Measurements from ENCODE around the gene KATNIP.
"Not testable (repeated sequence)": the region's sequence is repeated elsewhere in the genome, so short reads cannot be mapped to it uniquely, and the experiment has no call there.

KATNIP gene

GRCh38 chr16:27566417-27566816, 16.5 kb downstream of the KATNIP start:
- Histone ChIP-seq H3K27me3 (ENCODE audit: control insufficient read depth in 1 of 2, insufficient read depth in 2 of 2, low read length in 2 of 2) (no peaks in the 10 kb centered on the region), H3K9ac (ENCODE audit: low read length) (no peak overlapping the region), H3K36me3 (ENCODE audit: insufficient read depth, low read length) (no peaks in the 10 kb centered on the region), H3K4me1 (ENCODE audit: insufficient read depth, low read length) (no peaks in the 10 kb centered on the region), H3K9me3 (ENCODE audit: low read length) (no peaks in the 10 kb centered on the region), H3K4me3 (ENCODE audit: low read depth in 1 of 2, low read length in 2 of 2) (no peak overlapping the region), H3K27ac (ENCODE audit: low read depth, low read length) (no peak overlapping the region)

DNA sequence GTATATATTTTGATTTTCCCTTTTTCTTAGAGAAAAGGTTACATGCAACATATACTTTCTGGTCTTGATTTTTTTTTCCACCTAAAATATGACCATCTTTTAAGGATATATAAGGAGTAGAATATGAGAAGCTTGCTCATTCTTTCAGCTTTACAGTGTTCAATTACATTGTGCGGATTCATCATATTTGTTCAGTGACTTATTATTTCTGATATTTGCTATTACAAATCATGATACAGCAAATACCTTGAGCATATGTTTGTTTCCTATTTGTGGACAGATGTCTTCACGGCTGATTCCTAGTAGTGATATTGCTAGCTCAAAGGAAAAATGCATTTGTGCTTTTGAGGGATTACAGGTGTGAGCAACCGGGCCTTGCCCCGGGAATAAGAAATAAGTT, 18.1 kb downstream of the KATNIP start:
- Histone ChIP-seq H3K27ac (ENCODE audit: low read depth, low read length) (no peak overlapping the region), H3K36me3 (ENCODE audit: insufficient read depth, low read length) (no peaks in the 10 kb centered on the region), H3K9me3 (ENCODE audit: low read length) (no peaks in the 10 kb centered on the region), H3K4me3 (ENCODE audit: low read depth in 1 of 2, low read length in 2 of 2) (no peak overlapping the region), H3K4me1 (ENCODE audit: insufficient read depth, low read length) (no peaks in the 10 kb centered on the region), H3K9ac (ENCODE audit: low read length) (no peak overlapping the region), H3K27me3 (ENCODE audit: control insufficient read depth in 1 of 2, insufficient read depth in 2 of 2, low read length in 2 of 2) (no peaks in the 10 kb centered on the region)

- not testable (repeated sequence) for H3K27ac ChIP-seq (ENCODE audit: low read depth, low read length); H3K27me3 ChIP-seq (ENCODE audit: control insufficient read depth in 1 of 2, insufficient read depth in 2 of 2, low read length in 2 of 2); H3K4me3 ChIP-seq (ENCODE audit: low read depth in 1 of 2, low read length in 2 of 2)
Measured at GRCh38 chr16:27570986-27571385, 21.0 kb downstream of the KATNIP start.

GRCh38 chr16:27571433-27572326, 21.7 kb downstream of the KATNIP start:
- no peak overlapping the region for H3K27ac ChIP-seq (ENCODE audit: low read depth, low read length)
- H3K36me3 ChIP-seq (ENCODE audit: insufficient read depth, low read length), result no peaks in the 10 kb centered on the region
- H3K4me1 ChIP-seq (ENCODE audit: insufficient read depth, low read length), result no peaks in the 10 kb centered on the region
- no peaks in the 10 kb centered on the region for H3K27me3 ChIP-seq (ENCODE audit: control insufficient read depth in 1 of 2, insufficient read depth in 2 of 2, low read length in 2 of 2)
- H3K9ac ChIP-seq (ENCODE audit: low read length), result no peak overlapping the region
- no peaks in the 10 kb centered on the region for H3K9me3 ChIP-seq (ENCODE audit: low read length)
- H3K4me3 ChIP-seq (ENCODE audit: low read depth in 1 of 2, low read length in 2 of 2), result no peak overlapping the region

More at GRCh38 chr16:27570986-27571385, 21.0 kb downstream of the KATNIP start:
- not testable (repeated sequence) for H3K4me1 ChIP-seq (ENCODE audit: insufficient read depth, low read length); H3K9ac ChIP-seq (ENCODE audit: low read length); H3K9me3 ChIP-seq (ENCODE audit: low read length); H3K36me3 ChIP-seq (ENCODE audit: insufficient read depth, low read length)

DNA sequence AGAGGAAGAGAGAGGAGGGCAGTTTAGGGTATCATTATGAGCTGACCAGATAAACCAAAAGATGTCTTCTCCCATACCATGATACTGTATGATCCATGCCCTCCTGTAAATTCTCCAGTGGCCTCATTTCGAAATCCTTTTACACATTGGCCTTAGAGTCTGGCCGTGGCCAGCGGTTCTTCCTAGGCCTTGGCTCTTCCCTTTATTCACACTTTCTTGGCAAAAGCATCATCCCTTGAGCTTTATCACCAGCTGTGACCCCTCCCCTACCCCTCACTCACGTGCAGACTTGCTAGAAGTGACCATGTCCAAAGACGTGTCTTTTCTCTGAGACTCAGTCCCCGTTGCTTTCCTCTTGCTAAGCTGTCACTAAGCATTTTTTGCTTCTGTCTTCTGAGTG, 22.8 kb downstream of the KATNIP start:
- Histone ChIP-seq H3K27me3 (ENCODE audit: control insufficient read depth in 1 of 2, insufficient read depth in 2 of 2, low read length in 2 of 2) (no peaks in the 10 kb centered on the region), H3K9me3 (ENCODE audit: low read length) (no peaks in the 10 kb centered on the region), H3K9ac (ENCODE audit: low read length) (no peak overlapping the region), H3K4me3 (ENCODE audit: low read depth in 1 of 2, low read length in 2 of 2) (no peak overlapping the region), H3K27ac (ENCODE audit: low read depth, low read length) (no peak overlapping the region), H3K36me3 (ENCODE audit: insufficient read depth, low read length) (no peaks in the 10 kb centered on the region), H3K4me1 (ENCODE audit: insufficient read depth, low read length) (no peaks in the 10 kb centered on the region)

GRCh38 chr16:27576729-27577128, 26.8 kb downstream of the KATNIP start:
- Histone ChIP-seq H3K27me3 (ENCODE audit: control insufficient read depth in 1 of 2, insufficient read depth in 2 of 2, low read length in 2 of 2) (no peaks in the 10 kb centered on the region), H3K36me3 (ENCODE audit: insufficient read depth, low read length) (no peaks in the 10 kb centered on the region), H3K9ac (ENCODE audit: low read length) (no peak overlapping the region), H3K9me3 (ENCODE audit: low read length) (no peaks in the 10 kb centered on the region), H3K4me3 (ENCODE audit: low read depth in 1 of 2, low read length in 2 of 2) (no peak overlapping the region), H3K27ac (ENCODE audit: low read depth, low read length) (no peak overlapping the region), H3K4me1 (ENCODE audit: insufficient read depth, low read length) (no peaks in the 10 kb centered on the region)

GRCh38 chr16:27579087-27579980, 29.4 kb downstream of the KATNIP start:
- no peak overlapping the region for H3K9ac ChIP-seq (ENCODE audit: low read length)

DNA sequence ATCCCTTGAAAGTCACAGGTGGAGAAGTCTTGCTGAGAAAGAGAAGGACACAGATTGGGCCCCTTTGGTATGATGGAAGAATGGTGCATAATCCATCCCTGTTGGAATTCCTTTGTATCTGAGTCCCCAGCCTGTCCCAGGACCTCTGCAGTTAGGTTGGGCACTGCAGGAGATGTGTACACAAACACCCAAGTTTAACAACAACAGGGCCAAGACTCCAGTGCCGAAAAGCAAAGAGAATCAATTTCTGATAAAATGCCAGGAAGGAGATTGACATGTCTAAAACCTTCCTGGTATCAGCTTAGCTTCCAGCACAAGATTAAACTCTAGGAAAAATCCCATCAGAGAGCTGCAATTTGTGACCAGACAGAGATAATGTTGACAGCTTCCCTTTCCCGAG, 32.9 kb downstream of the KATNIP start:
- H3K36me3 ChIP-seq (ENCODE audit: insufficient read depth, low read length), result peaks cover 4% of the 10 kb centered on the region
- H3K4me1 ChIP-seq (ENCODE audit: insufficient read depth, low read length), result no peaks in the 10 kb centered on the region
- no peak overlapping the region for H3K9ac ChIP-seq (ENCODE audit: low read length)
- no peak overlapping the region for H3K27ac ChIP-seq (ENCODE audit: low read depth, low read length)
- no peak overlapping the region for H3K4me3 ChIP-seq (ENCODE audit: low read depth in 1 of 2, low read length in 2 of 2)
- no peaks in the 10 kb centered on the region for H3K27me3 ChIP-seq (ENCODE audit: control insufficient read depth in 1 of 2, insufficient read depth in 2 of 2, low read length in 2 of 2)
- no peaks in the 10 kb centered on the region for H3K9me3 ChIP-seq (ENCODE audit: low read length)

More at GRCh38 chr16:27579087-27579980, 29.4 kb downstream of the KATNIP start:
- H3K4me3 ChIP-seq (ENCODE audit: low read depth in 1 of 2, low read length in 2 of 2), result no peak overlapping the region
- H3K27me3 ChIP-seq (ENCODE audit: control insufficient read depth in 1 of 2, insufficient read depth in 2 of 2, low read length in 2 of 2), result no peaks in the 10 kb centered on the region
- no peak overlapping the region for H3K27ac ChIP-seq (ENCODE audit: low read depth, low read length)
- H3K36me3 ChIP-seq (ENCODE audit: insufficient read depth, low read length), result peaks cover 4% of the 10 kb centered on the region
- no peaks in the 10 kb centered on the region for H3K9me3 ChIP-seq (ENCODE audit: low read length)
- no peaks in the 10 kb centered on the region for H3K4me1 ChIP-seq (ENCODE audit: insufficient read depth, low read length)

DNA sequence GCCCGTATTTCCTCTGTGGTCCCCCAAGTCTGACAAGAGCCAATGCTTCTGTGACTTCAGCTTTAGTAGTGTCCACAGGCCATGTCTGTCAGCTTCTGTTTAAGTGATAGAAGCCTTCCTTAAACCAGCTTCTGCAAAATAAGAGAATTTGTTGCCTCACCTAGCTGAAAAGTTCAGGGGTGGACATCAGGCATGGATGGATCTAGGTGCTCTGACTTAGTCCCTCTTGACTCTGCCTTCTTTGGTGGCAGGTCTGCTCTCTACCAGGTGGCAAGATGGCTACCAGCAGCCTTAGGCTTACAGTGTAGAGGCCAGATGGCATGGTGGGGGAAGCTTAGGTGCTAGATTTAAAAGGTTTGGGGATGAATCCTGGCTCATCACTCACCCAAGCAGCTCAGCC, 33.7 kb downstream of the KATNIP start:
- H3K27me3 ChIP-seq (ENCODE audit: control insufficient read depth in 1 of 2, insufficient read depth in 2 of 2, low read length in 2 of 2), result no peaks in the 10 kb centered on the region
- no peaks in the 10 kb centered on the region for H3K4me1 ChIP-seq (ENCODE audit: insufficient read depth, low read length)
- no peak overlapping the region for H3K4me3 ChIP-seq (ENCODE audit: low read depth in 1 of 2, low read length in 2 of 2)
- H3K9ac ChIP-seq (ENCODE audit: low read length), result no peak overlapping the region
- no peak overlapping the region for H3K27ac ChIP-seq (ENCODE audit: low read depth, low read length)
- peaks cover 4% of the 10 kb centered on the region for H3K36me3 ChIP-seq (ENCODE audit: insufficient read depth, low read length)
- no peaks in the 10 kb centered on the region for H3K9me3 ChIP-seq (ENCODE audit: low read length)

- H3K9me3 ChIP-seq (ENCODE audit: low read length), result no peaks in the 10 kb centered on the region
- H3K4me3 ChIP-seq (ENCODE audit: low read depth in 1 of 2, low read length in 2 of 2), result no peak overlapping the region
- H3K27me3 ChIP-seq (ENCODE audit: control insufficient read depth in 1 of 2, insufficient read depth in 2 of 2, low read length in 2 of 2), result no peaks in the 10 kb centered on the region
- H3K9ac ChIP-seq (ENCODE audit: low read length), result no peak overlapping the region
- H3K4me1 ChIP-seq (ENCODE audit: insufficient read depth, low read length), result no peaks in the 10 kb centered on the region
- H3K36me3 ChIP-seq (ENCODE audit: insufficient read depth, low read length), result peaks cover 4% of the 10 kb centered on the region
- H3K27ac ChIP-seq (ENCODE audit: low read depth, low read length), result no peak overlapping the region
Measured at GRCh38 chr16:27585200-27585599, 35.3 kb downstream of the KATNIP start.

- Histone ChIP-seq H3K4me3 (ENCODE audit: low read depth in 1 of 2, low read length in 2 of 2) (no peak overlapping the region), H3K27ac (ENCODE audit: low read depth, low read length) (no peak overlapping the region), H3K27me3 (ENCODE audit: control insufficient read depth in 1 of 2, insufficient read depth in 2 of 2, low read length in 2 of 2) (no peaks in the 10 kb centered on the region), H3K36me3 (ENCODE audit: insufficient read depth, low read length) (peaks cover 4% of the 10 kb centered on the region), H3K9me3 (ENCODE audit: low read length) (no peaks in the 10 kb centered on the region), H3K4me1 (ENCODE audit: insufficient read depth, low read length) (no peaks in the 10 kb centered on the region), H3K9ac (ENCODE audit: low read length) (no peak overlapping the region)
Measured at GRCh38 chr16:27586711-27587110, 36.8 kb downstream of the KATNIP start.

Measured in muscle layer of colon (tissue), 2 donors.